Stimulated activated CD4-positive, alpha-beta T cell treated with anti-CD3 and anti-CD28 coated beads, TNF-alpha, amount 100 ng/mL, for 48 hours (primary cell): Measurements from ENCODE around the gene ACP6.
A peak's percentile ranks its signal among the peaks of the same experiment; 100 is the strongest.
"Not testable (repeated sequence)": the region's sequence is repeated elsewhere in the genome, so short reads cannot be mapped to it uniquely, and the experiment has no call there.

Experiments used
- DNase-seq, 3 donors: peaks; one replicate each; pipeline ENCODE4 v3.0.0-alpha.2; 2020; ENCODE audit warnings: low read depth in 3 of 3

Gene ACP6

GRCh38 chr1:147670319-147671001, at the start of gene ACP6:
TSS of gene ACP6 (minus strand) at chr1:147670524. CDS start at chr1:147670048, 476 bp downstream.
- DNase-seq, result peak; percentile 73 to 88 (median 87)

DNA sequence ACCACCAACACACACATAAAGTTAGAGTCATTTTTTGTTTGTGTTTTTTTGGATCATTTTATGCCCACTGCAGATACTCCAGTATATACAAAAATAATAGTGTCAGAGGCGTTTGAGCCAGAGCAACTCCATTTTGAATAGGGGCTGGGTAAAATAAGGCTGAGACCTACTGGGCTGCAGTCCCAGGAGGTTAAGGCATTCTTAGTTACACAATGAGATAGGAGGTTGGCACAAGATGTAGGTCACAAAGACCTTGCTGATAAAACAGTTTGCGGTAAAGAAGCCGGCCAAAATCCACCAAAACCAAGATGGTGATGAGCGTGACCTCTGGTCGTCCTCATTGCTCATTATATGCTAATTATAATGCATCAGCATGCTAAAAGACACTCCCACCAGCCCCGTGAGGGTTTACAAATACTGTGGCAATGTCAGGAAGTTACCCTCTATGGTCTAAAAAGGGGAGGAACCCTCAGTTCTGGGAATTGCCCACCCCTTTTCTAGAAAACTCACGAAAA, 49.4 kb upstream of the ACP6 start:
- no peak for DNase-seq

DNA sequence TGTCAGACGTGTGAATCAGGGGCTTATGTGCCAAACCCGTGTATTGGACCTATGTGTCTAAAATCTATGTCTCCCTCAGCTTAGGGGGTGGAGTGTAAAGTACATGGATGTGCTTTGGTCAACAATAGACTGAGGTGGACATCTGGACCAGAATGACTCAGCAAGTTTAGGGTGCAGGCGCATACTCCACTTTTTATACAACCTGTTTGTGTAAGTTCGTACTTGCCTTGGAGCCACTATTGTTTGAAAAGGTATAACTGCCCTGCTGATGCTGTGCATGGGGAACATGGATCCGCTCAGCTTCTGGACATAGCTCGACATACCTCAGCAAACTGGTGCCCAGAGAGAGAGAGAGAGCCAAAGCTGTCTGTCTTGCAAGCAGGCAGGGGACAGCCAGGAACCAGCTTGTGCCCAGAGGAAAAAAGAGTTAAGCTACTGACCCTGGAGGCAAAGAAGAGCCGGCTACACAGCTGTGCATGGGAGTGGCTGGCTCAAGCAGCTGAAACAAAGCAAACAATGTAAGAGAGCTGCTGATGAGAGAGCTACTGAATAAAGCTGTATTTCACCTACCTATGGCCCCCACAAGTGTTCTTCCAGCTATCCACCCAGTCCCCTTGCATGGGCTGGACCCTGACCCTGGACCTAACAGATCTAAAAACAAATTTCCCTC, 48.8 kb upstream of the ACP6 start:
- no peak for DNase-seq

DNA sequence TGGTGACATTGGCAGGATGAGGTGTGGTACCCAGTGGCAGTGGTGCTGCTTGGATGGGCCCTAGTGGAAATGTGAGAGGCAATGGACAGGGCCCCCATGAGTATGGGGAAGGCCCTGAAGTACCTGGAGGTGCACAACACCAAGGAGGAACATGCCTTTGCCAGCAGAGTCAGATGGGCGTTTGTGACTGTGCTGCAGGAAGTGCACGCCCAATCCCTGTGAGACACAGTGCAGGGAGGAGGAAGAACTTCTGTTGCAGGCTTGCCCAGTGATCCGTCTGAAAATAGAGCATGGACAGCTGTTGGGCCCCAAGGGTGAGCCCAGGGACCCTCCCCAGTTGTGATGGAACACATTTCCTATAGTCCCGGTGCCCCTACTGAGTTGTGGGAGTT, 47.4 kb upstream of the ACP6 start:
- no peak for DNase-seq

DNA sequence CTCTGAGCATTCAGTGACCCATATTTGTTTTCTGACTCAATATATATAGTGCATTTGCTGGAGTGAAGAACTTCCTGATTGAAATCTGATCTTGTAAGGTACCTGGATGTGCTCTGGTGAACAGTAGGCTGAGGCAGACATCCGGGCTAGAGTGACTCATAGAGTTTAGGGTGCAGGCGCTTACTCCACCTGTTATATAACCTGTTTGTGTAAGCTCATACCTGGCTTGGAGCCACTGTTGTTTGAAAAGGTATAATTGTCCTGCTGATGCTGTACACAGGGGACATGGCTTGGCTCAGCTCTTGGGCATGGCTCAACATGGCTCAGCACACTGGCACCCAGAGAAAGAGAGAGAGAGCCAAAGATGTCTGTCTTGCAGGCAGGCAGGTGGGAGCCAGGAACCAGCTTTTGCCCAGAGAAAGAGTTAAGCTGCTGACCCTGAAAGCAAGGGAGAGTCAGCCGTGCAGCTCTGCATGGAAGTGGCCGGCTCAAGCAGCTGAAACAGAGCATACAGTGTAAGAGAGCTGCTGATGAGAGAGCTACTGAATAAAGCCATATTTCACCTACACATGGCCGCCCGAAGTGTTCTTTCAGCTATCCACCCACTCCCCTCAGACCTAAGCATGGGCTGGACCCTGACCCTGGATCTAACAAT, 46.9 kb upstream of the ACP6 start:
- DNase-seq, result no peak

DNA sequence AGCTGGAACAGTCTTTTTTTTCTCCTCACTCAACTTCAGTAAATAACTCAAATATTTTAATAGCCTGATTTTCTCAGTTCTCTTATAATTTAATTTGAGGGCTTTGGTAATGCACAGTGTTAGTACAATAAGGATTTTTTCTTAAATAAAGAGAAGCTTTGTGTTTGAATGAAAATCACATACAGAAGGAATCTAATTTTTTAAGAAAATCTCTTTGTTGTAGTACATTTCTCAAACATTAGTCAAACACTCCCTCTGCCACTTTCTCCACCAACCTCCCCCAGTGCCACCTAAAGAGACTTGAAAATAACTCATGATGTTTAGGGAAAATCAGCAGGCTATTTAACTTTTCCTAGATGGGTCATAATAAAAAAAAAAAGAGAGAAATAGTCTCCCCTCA, 42.3 kb upstream of the ACP6 start:
- DNase-seq, result no peak

DNA sequence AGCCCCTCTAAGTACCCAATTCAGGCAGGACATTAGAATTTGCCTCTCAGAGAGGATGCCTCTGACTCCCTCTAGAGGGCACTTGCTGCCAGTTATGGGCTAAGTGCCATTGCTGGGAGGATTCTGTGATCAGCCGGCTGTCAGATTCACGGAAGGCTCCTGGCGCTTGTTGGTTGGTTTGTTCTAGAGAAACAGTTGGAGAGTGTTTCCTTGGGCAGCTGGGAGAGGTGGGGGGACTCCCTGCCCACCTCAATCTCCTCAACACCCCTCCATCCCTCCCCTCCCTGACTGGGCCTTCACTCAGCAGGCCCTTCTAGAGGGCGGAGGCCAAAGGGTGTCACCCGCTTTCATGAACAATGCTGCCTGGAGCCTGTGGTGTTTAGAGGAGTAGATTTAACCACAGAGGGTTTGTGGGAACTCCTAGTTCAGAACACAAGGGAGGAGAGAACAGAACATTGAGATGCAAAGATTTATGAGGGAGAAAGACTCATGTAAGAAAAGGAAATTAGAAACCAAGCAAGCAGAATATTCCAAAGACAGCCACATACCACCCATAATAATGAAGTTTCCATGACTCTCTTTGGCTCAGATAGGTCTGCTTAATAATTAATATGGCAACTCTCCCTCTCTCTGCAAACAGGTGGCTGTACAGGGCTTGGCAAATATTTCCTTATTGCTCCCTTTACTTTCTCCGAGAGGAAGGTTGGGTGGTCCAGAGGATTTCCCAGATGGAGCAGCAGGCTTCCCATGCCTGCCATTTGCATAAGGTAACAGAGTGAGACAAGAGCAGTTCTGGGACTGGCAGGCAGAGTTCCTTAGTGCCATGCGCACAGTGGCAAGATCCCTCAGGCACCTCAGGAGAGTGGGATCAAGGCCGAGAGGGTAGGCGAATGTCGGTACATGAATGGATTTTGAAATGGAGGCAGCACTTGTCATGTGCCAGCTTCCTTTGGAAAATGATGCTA, 30.0 kb upstream of the ACP6 start:
- DNase-seq, result peak in 2 of 3 donors; percentile 16 to 51

- no peak for DNase-seq
These were observed 29.3 kb upstream of the ACP6 start for GRCh38 chr1:147699686-147700041.

GRCh38 chr1:147683163-147683763, 12.9 kb upstream of the ACP6 start:
- no peak for DNase-seq

GRCh38 chr1:147680608-147681235, 10.4 kb upstream of the ACP6 start:
- DNase-seq, result not testable (repeated sequence)

GRCh38 chr1:147677681-147678080, 7.4 kb upstream of the ACP6 start:
- not testable (repeated sequence) for DNase-seq

GRCh38 chr1:147676311-147677085, 6.2 kb upstream of the ACP6 start:
- no peak for DNase-seq

DNA sequence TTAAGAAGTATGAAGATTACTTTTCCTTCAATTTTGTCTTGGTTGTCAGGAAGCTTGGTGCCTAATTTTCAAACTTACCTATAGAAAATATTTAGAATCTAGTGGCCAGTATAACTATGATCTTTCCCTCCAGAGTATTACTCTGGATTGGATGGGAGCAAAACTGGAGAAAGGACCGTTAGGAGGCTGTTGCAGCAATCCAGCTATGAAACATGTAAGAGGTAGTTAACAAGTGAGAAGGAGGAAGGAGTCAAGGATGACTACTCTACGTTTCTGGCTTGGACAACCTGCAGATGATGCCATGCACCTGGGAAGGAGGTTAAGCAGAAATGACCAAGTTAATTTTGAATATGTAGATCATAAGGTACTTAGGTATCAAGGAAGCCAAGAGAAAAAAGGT, 3.5 kb upstream of the ACP6 start:
- DNase-seq, result no peak

GRCh38 chr1:147673406-147673805, 3.1 kb upstream of the ACP6 start:
- no peak for DNase-seq

DNA sequence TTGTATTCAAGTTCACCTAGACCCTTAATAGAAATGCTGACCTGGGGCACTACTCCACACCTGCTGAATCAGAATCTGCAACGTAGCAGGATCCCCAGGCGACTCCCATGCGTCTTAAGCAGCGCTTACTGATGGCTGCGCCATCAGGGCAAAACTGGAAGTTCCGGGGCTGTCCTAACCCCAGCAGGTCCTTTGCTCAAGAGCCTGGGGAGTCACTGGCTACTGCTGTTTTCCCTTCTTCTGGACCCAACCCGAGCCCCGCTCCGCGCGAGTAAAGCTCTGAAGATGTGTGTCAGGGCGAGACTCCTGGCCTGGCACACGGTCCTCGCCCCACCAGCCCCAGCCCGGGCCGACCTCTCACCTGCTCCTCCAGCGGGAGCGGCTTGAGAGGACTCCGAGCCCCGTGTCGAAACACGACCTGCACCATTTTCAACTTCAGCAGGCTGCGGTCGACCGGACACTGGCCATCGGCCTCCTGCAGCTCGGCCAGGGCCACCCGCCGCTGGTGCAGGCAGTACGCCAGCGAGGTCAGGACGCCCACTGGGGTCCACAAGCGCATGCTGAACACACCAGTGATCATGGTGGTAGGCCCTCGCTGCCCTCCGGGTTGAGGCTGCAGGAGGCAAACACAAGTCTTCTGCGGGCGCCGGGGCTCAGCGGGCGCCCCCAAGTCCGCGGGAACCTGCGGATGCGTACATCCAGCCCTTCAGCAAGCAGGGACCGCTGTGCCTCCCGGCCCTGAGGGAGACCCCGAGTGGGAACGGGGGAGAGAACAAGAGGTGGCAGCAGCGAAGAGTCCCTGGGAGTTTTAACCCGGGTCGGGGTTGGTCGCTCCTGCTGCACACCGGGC, 630 bp downstream of the ACP6 start:
- peak in 2 of 3 donors; percentile 13 to 31 for DNase-seq

GRCh38 chr1:147665521-147665920, 4.8 kb downstream of the ACP6 start:
- DNase-seq, result no peak

GRCh38 chr1:147664206-147664605, 6.1 kb downstream of the ACP6 start:
- no peak for DNase-seq

DNA sequence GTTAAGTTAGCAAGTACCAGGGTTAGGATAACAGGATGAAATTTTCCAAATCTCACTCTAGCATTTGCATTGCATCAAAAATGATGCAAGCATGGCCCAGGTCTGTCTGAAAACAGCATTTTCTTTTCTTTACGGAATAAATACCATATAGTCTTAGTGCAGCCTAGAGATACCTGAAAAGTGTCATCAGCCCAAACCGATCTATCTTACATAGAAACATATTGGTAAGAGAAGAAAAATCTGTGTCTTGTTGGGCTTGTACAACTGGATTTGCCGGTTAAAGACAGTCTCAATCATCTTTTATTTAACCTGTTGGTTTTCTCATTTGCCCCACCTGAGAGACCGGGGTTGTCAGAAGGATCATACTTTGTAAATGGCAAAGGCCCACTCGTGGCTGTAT, 15.8 kb downstream of the ACP6 start:
- DNase-seq, result no peak

- no peak for DNase-seq
These were observed 18.0 kb downstream of the ACP6 start for GRCh38 chr1:147652306-147652705.
